ENCODE measurements around the gene PHYH. TPM values are rescaled to one million over a fixed set of nuclear protein-coding genes. Genes with fewer than 3 reads are reported as not detected.
A peak's percentile ranks its signal among the peaks of the same experiment; 100 is the strongest.
"Not testable (repeated sequence)": the region's sequence is repeated elsewhere in the genome, so short reads cannot be mapped to it uniquely, and the experiment has no call there.

PHYH gene
- total and polyA plus RNA-seq, 7 donors, result 23.3 to 193 (median 43.2) TPM

- intact Hi-C loops (cut with DNase I), result no loop called here
- H3K4me1 ChIP-seq, result peaks cover 0 to 13% (median 4%) of the 10 kb centered on the region in 4 donors
- H3K36me3 ChIP-seq, result peaks cover 13 to 85% (median 34%) of the 10 kb centered on the region in 4 donors
- DNase-seq, result no peak
- TF ChIP-seq POLR2A (IDR thresholded peaks at IDR 0.05) (no peak), POLR2AphosphoS5 (IDR thresholded peaks at IDR 0.05) (no peak), EP300 (IDR thresholded peaks at IDR 0.05) (no peak)
- TF ChIP-seq, protein P1, sequence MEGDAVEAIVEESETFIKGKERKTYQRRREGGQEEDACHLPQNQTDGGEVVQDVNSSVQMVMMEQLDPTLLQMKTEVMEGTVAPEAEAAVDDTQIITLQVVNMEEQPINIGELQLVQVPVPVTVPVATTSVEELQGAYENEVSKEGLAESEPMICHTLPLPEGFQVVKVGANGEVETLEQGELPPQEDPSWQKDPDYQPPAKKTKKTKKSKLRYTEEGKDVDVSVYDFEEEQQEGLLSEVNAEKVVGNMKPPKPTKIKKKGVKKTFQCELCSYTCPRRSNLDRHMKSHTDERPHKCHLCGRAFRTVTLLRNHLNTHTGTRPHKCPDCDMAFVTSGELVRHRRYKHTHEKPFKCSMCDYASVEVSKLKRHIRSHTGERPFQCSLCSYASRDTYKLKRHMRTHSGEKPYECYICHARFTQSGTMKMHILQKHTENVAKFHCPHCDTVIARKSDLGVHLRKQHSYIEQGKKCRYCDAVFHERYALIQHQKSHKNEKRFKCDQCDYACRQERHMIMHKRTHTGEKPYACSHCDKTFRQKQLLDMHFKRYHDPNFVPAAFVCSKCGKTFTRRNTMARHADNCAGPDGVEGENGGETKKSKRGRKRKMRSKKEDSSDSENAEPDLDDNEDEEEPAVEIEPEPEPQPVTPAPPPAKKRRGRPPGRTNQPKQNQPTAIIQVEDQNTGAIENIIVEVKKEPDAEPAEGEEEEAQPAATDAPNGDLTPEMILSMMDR (IDR thresholded peaks at IDR 0.05), result no peak
- no peak overlapping the region for H3K4me3 ChIP-seq
- no peak overlapping the region for H3K27ac ChIP-seq
- H3K27me3 ChIP-seq, result no peaks in the 10 kb centered on the region
- 95 to 97% methylated on average over 5 of the region's 5 CpGs for WGBS, 2 donors
- no peaks in the 10 kb centered on the region for H3K9me3 ChIP-seq
These were observed 31.8 kb upstream of the PHYH start for GRCh38 chr10:13331646-13332045.

DNA sequence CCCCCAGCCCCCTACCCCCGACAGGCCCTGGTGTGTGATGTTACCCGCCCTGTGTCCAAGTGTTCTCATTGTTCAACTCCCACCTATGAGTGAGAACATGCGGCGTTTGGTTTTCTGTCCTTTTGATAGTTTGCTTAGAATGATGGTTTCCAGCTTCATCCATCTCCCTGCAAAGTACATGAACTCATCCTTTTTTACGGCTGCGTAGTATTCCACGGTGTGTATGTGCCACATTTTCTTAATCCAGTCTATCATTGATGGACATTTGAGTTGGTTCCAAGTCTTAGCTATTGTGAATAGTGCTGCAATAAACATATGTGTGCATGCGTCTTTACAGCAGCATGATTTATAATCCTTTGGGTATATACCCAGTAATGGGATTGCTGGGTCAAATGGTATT is 31.1 kb upstream of the PHYH start:
- H3K27me3 ChIP-seq; H3K27ac ChIP-seq; DNase-seq; H3K9me3 ChIP-seq; H3K4me3 ChIP-seq; intact Hi-C loops (cut with DNase I): not testable (repeated sequence)
- peaks cover 0 to 13% (median 4%) of the 10 kb centered on the region in 4 donors for H3K4me1 ChIP-seq
- WGBS, 2 donors, result 97 to 98% methylated on average over 8 of the region's 8 CpGs
- peaks cover 13 to 91% (median 35%) of the 10 kb centered on the region in 4 donors for H3K36me3 ChIP-seq

GRCh38 chr10:13329565-13329964 is 29.7 kb upstream of the PHYH start:
- H3K36me3 ChIP-seq, result peaks cover 13 to 91% (median 30%) of the 10 kb centered on the region in 4 donors
- H3K9me3 ChIP-seq, result no peaks in the 10 kb centered on the region
- H3K27ac ChIP-seq, result no peak overlapping the region
- no peak for DNase-seq
- peaks cover 0 to 13% (median 4%) of the 10 kb centered on the region in 4 donors for H3K4me1 ChIP-seq
- TF ChIP-seq EP300 (IDR thresholded peaks at IDR 0.05) (no peak), POLR2AphosphoS5 (IDR thresholded peaks at IDR 0.05) (no peak), POLR2A (IDR thresholded peaks at IDR 0.05) (no peak)
- TF ChIP-seq, protein P1 (IDR thresholded peaks at IDR 0.05), result no peak
- no peaks in the 10 kb centered on the region for H3K27me3 ChIP-seq
- no peak overlapping the region for H3K4me3 ChIP-seq
- intact Hi-C loops (cut with DNase I), result no loop called here
- 81 to 95% methylated on average over 3 of the region's 3 CpGs for WGBS, 2 donors

DNA sequence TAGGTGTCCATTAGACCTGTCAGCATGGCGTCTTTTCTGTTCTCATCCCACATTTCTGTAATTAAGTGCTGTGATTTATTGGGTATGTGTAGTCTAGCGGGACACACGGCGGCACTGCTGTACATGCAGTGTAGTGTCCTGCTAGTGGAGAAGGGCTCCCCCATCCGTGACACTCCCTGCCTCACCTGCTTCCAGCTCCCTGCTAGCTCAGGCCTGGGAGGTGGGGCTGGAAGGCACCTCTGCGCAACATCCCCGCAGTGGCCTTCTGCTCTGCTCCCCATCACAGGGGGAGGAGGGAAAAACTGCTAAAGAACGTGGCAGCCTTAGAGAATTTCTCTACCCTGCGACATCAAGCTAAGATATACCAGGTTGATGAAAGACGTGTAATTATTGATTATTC is 28.7 kb upstream of the PHYH start:
- DNase-seq, result no peak
- Histone ChIP-seq H3K4me1 (peaks cover 0 to 13% (median 4%) of the 10 kb centered on the region in 4 donors), H3K27me3 (no peaks in the 10 kb centered on the region), H3K4me3 (no peak overlapping the region), H3K36me3 (peaks cover 13 to 97% (median 30%) of the 10 kb centered on the region in 4 donors), H3K9me3 (no peaks in the 10 kb centered on the region), H3K27ac (no peak overlapping the region)
- TF ChIP-seq POLR2AphosphoS5 (IDR thresholded peaks at IDR 0.05) (no peak), EP300 (IDR thresholded peaks at IDR 0.05) (no peak), POLR2A (IDR thresholded peaks at IDR 0.05) (no peak)
- TF ChIP-seq, protein P1 (IDR thresholded peaks at IDR 0.05), result no peak
- WGBS, 2 donors, result 84 to 89% methylated on average over 10 of the region's 10 CpGs
- intact Hi-C loops (cut with DNase I), result no loop called here

- H3K36me3 ChIP-seq, result peaks cover 16 to 97% (median 31%) of the 10 kb centered on the region in 4 donors
- H3K9me3 ChIP-seq, result no peaks in the 10 kb centered on the region
- no peaks in the 10 kb centered on the region for H3K27me3 ChIP-seq
- TF ChIP-seq POLR2AphosphoS5 (IDR thresholded peaks at IDR 0.05) (no peak), EP300 (IDR thresholded peaks at IDR 0.05) (no peak), POLR2A (IDR thresholded peaks at IDR 0.05) (no peak)
- TF ChIP-seq, protein P1 (IDR thresholded peaks at IDR 0.05), result no peak
- peaks cover 0 to 13% (median 4%) of the 10 kb centered on the region in 4 donors for H3K4me1 ChIP-seq
- WGBS, 2 donors, result 96 to 98% methylated on average over 5 of the region's 5 CpGs
- H3K27ac ChIP-seq, result peak overlapping the region in 2 of 4 donors; percentile 2 to 38
- DNase-seq, result no peak
- no peak overlapping the region for H3K4me3 ChIP-seq
- intact Hi-C loops (cut with DNase I), result no loop called here
These were observed 28.3 kb upstream of the PHYH start for GRCh38 chr10:13328126-13328525.

Data from sigmoid colon (tissue), 7 donors.